MM.1S (cell line): Measurements from ENCODE around the gene COL25A1.

Source experiments
- EZH2 ChIP-seq: fragments of 300-600 bp; sonication (generic); optimal IDR thresholded peaks from 2 replicates; pipeline ENCODE3; 2017; ENCODE audit warnings: low read depth, mild to moderate bottlenecking, antibody characterized with exemption, low read length, mixed read lengths
- TF ChIP-seq, protein P1 (sequence below): fragments of 300-600 bp; sonication (generic); IDR thresholded peaks from 2 replicates; pipeline ENCODE4 v1.5.1; 2016; ENCODE audit warnings: antibody characterized with exemption, low read length, mixed read lengths

DNA sequence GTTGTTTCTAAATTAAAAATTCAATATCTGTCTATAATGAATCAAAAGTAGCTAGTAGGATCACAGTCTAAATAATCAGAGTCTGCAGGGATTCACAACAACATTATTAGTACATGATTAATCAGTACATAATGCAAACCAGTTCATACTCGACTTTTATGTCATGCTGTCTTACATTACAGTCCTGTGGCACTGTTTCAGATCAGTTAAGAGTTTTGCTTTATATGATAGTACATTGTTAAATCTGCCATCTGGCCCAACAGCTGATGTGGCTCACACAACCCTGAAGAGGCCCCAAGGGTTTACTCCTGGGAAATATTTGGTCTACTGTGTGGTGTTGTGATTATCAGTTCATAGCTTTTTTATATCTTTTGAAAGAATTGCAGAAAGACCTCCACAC, 292.5 kb downstream of the COL25A1 start:
- TF ChIP-seq, protein P1, sequence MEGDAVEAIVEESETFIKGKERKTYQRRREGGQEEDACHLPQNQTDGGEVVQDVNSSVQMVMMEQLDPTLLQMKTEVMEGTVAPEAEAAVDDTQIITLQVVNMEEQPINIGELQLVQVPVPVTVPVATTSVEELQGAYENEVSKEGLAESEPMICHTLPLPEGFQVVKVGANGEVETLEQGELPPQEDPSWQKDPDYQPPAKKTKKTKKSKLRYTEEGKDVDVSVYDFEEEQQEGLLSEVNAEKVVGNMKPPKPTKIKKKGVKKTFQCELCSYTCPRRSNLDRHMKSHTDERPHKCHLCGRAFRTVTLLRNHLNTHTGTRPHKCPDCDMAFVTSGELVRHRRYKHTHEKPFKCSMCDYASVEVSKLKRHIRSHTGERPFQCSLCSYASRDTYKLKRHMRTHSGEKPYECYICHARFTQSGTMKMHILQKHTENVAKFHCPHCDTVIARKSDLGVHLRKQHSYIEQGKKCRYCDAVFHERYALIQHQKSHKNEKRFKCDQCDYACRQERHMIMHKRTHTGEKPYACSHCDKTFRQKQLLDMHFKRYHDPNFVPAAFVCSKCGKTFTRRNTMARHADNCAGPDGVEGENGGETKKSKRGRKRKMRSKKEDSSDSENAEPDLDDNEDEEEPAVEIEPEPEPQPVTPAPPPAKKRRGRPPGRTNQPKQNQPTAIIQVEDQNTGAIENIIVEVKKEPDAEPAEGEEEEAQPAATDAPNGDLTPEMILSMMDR, result no peak
- TF ChIP-seq EZH2, result no peak
